Endometrial microvascular endothelial cells (primary cell): ENCODE results near the gene HJURP. TPM values are rescaled to one million over a fixed set of nuclear protein-coding genes. Genes with fewer than 3 reads are reported as not detected.

Source experiments
- in situ Hi-C: cut with HindIII; loops from 2 replicates; pipeline ENCODE4 v1.10.0; 2017; ENCODE audit warnings: low sequenced_read_pairs, low pct_unique_long_range_greater_than_20kb; ENCODE audit errors: inconsistent ontology term
- total RNA-seq: library from RNA; depleted of rRNA; stranded (reverse); fragments of >200 nt; gene quantifications from one replicate; pipeline ENCODE4 v1.2.3, GENCODE V29; 2015; ENCODE audit errors: inconsistent ontology term

The HJURP gene
- total RNA-seq, 1 donor from 2014 or later, result 69.5 TPM

GRCh38 chr2:233850745-233851144 lies 3.6 kb downstream of the HJURP start:
- in situ Hi-C loops, result no loop called here

GRCh38 chr2:233849607-233850271 lies 4.6 kb downstream of the HJURP start:
- in situ Hi-C loops, result no loop called here

GRCh38 chr2:233848276-233848675 lies 6.1 kb downstream of the HJURP start:
- in situ Hi-C loops, result no loop called here

GRCh38 chr2:233847248-233847898 lies 7.0 kb downstream of the HJURP start:
- in situ Hi-C loops, result no loop called here

- in situ Hi-C loops, result no loop called here
Observed at GRCh38 chr2:233846387-233847247, 7.7 kb downstream of the HJURP start.

GRCh38 chr2:233845301-233846060 lies 8.9 kb downstream of the HJURP start:
- in situ Hi-C loops, result no loop called here

GRCh38 chr2:233844836-233845235 lies 9.5 kb downstream of the HJURP start:
- in situ Hi-C loops, result no loop called here

GRCh38 chr2:233844064-233844807 lies 10.1 kb downstream of the HJURP start:
- in situ Hi-C loops, result no loop called here

GRCh38 chr2:233841183-233841582 lies 13.2 kb downstream of the HJURP start:
- in situ Hi-C loops, result no loop called here

- in situ Hi-C loops, result no loop called here
Observed at GRCh38 chr2:233840520-233840919, 13.8 kb downstream of the HJURP start.

GRCh38 chr2:233839447-233839820 lies 14.9 kb downstream of the HJURP start:
- in situ Hi-C loops, result no loop called here

- in situ Hi-C loops, result no loop called here
Observed at GRCh38 chr2:233838726-233839446, 15.4 kb downstream of the HJURP start.

GRCh38 chr2:233838251-233838650 lies 16.1 kb downstream of the HJURP start:
- in situ Hi-C loops, result no loop called here

- in situ Hi-C loops, result no loop called here
Observed at GRCh38 chr2:233837694-233838229, 16.6 kb downstream of the HJURP start.

GRCh38 chr2:233836359-233836758 lies 18.0 kb downstream of the HJURP start:
- in situ Hi-C loops, result no loop called here

GRCh38 chr2:233835230-233836186 lies 18.8 kb downstream of the HJURP start:
- in situ Hi-C loops, result no loop called here

GRCh38 chr2:233833345-233833744 lies 21.0 kb downstream of the HJURP start:
- in situ Hi-C loops, result no loop called here
